ENCODE measurements around the gene UNKL. TPM values are rescaled to one million over a fixed set of nuclear protein-coding genes. Genes with fewer than 3 reads are reported as not detected.

UNKL gene
- total RNA-seq, 2 donors from 2014 or later, result 63.0 to 64.8 TPM

DNA sequence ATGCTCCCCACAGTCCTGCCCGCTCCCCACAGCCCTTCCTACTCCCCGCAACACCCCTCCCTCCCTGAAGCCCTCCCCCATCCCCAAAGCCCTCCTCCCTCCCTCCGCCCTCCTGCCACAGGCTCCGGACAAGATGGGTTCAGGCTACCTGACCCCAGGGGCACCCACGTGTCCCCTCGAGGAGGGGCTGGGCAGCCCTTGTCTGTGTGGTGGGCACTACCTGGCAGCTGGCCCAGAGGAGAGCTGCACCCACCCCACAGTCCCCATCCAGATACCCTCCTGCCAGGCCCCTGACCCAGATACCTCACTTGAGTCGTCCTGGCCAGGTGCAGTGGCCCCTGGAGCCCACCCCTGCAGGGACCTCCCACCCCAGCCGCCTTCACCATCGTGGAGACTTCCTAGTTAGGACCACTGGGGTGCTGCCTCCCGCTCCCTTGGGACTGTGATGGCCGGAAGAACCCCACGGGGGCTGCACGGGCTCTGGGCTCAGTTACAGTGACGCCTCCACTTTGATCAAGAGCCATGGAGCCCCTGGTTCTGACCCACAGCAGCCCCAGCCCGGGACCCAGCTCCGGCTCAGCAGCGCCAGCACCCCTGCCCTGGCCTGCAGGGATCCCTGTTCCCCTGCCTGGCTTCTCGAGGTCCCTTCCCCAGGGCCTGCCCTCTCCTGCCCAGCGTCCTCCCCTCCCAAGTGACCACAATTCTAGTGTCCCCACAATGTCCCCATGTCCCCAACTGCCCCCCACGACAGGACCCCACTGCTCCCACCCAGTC lies 17.2 kb upstream of the UNKL start:
- no peaks in the 10 kb centered on the region for H3K36me3 Mint-ChIP-seq (ENCODE audit: low read depth)
- H3K27ac Mint-ChIP-seq, result no peak overlapping the region
- peak overlapping the region; percentile 58 for H3K4me3 Mint-ChIP-seq
- ATAC-seq (no peak), DNase-seq (no peak)
- no peaks in the 10 kb centered on the region for H3K27me3 Mint-ChIP-seq
- H3K9me3 ChIP-seq (ENCODE audit: control insufficient read depth, low read length, poor library complexity, severe bottlenecking), result no peaks in the 10 kb centered on the region
- H3K4me1 Mint-ChIP-seq, result no peaks in the 10 kb centered on the region

DNA sequence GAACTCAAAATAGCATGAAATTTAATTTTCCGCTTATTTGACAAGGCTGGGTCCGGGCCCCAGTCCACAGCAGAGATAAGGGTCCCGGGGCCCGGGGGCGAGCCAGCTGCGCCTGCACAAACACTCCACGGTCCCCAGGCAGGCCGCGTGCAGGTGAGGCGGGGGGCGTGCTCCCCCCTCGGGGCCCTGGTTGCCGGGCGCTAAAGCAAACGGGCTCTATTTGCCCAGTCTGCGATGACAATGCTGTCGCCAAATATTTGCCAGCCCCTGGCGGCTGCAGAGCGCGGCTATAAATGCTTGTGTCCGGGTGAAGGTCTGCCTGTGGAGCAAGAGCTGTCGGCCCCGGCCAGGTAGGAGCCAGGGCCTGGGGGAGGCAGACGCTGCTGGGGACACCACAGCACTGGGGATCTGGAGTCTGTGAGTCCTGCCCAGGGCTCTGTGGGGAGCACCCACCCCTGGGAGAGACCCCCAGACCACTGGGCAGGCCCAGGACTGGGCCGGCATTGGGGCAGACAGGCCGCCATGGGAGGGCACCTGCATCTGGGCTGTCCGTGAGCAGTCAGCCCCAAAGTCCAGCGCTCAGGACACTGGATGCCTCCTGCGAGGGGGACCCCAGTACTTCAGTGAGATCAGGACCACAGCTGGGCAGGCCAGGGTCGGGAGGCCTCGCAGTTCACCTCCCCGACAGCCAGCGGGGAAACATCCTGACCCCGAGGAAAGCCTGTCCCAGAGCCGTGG lies 16.4 kb upstream of the UNKL start, which contains the start of gene PERCC1:
PERCC1 (plus strand) TSS at position 320 of the 738 bp plus-strand sequence. CDS start 1,516 bp downstream, outside the sequence.
- no peaks in the 10 kb centered on the region for H3K36me3 Mint-ChIP-seq (ENCODE audit: low read depth)
- H3K27me3 Mint-ChIP-seq, result no peaks in the 10 kb centered on the region
- H3K27ac Mint-ChIP-seq, result no peak within 1 kb of the TSS
- no peaks in the 10 kb centered on the region for H3K9me3 ChIP-seq (ENCODE audit: control insufficient read depth, low read length, poor library complexity, severe bottlenecking)
- ATAC-seq, result no peak
- no peak for DNase-seq
- H3K4me1 Mint-ChIP-seq, result no peaks in the 10 kb centered on the region
- H3K4me3 Mint-ChIP-seq, result peak within 1 kb of the TSS; percentile 58

DNA sequence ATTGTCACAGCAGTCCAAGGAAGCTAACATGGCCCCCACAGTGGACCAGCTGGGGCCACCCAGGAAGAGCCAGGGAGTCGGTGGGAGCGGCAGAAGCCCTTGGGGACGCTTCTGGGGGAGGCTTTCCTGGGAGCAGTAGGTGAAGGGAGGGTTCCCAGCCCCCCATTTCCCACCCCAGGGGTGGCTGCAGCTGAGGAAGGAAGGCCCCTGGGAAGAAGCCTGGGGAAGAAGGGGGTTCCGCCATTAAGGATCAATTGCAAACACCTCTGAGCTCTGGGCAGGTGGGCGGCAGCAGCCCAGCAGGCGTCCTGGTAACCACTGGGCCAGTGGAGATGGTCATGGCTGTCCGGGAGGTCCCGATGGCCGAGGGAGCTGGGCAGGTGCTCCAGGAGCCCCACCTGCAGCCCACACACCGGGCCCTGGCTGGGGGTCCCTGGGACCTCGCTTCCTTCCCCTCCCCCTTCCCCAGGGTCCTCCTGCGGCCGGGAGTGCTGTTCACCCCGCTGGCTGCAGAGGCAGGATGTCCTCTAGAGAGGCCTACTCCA lies 15.8 kb upstream of the UNKL start:
- H3K36me3 Mint-ChIP-seq (ENCODE audit: low read depth), result no peaks in the 10 kb centered on the region
- H3K27ac Mint-ChIP-seq, result no peak overlapping the region
- ATAC-seq (no peak), DNase-seq (no peak)
- H3K4me3 Mint-ChIP-seq, result no peak overlapping the region
- H3K9me3 ChIP-seq (ENCODE audit: control insufficient read depth, low read length, poor library complexity, severe bottlenecking), result no peaks in the 10 kb centered on the region
- no peaks in the 10 kb centered on the region for H3K27me3 Mint-ChIP-seq
- H3K4me1 Mint-ChIP-seq, result no peaks in the 10 kb centered on the region

DNA sequence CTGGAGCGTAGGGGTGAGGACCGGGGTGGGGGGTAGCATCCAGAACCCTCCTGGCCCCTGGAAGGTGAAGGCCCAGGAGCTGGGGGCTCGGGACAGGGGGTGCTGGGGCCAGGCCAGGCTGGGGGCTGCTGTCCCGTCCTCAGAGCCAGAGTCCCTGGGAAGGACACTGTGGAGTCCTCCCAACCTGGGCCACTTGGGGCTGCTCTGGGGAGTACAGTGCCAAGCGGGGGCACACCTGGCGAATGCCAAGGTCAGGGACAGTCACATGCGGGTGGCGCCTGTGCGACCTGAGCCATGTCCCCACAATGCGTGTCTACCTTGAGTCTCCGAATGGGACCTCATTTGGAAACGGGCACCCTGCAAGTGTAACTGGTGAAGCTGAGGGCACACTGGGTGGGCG lies 15.1 kb upstream of the UNKL start:
- no peaks in the 10 kb centered on the region for H3K9me3 ChIP-seq (ENCODE audit: control insufficient read depth, low read length, poor library complexity, severe bottlenecking)
- ATAC-seq, result no peak
- Mint-ChIP-seq H3K27ac (no peak overlapping the region), H3K36me3 (ENCODE audit: low read depth) (no peaks in the 10 kb centered on the region), H3K4me3 (no peak overlapping the region), H3K27me3 (no peaks in the 10 kb centered on the region), H3K4me1 (no peaks in the 10 kb centered on the region)
- DNase-seq, result no peak

DNA sequence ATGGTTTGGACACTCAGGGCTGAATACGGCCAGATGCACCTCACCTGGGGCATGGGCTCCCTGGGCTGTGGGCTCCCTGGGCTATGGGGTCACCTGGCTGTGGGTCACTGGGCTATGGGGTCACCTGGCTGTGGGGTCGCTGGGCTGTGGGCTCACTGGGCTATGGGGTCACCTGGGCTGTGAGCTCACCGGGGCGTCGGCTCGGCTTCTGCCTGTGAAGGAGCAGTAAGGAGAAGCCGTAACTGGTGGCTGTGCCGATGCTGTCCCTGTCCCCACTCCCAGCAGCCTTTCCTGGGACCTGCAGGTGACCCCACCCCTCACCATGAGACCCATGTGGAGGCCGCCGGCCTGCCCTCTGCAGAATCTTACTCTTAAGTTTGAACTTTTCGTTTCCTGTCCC lies 14.5 kb upstream of the UNKL start:
- Mint-ChIP-seq H3K27me3 (no peaks in the 10 kb centered on the region), H3K4me1 (no peaks in the 10 kb centered on the region), H3K36me3 (ENCODE audit: low read depth) (no peaks in the 10 kb centered on the region), H3K4me3 (no peak overlapping the region), H3K27ac (no peak overlapping the region)
- DNase-seq (no peak), ATAC-seq (no peak)
- H3K9me3 ChIP-seq (ENCODE audit: control insufficient read depth, low read length, poor library complexity, severe bottlenecking), result no peaks in the 10 kb centered on the region

DNA sequence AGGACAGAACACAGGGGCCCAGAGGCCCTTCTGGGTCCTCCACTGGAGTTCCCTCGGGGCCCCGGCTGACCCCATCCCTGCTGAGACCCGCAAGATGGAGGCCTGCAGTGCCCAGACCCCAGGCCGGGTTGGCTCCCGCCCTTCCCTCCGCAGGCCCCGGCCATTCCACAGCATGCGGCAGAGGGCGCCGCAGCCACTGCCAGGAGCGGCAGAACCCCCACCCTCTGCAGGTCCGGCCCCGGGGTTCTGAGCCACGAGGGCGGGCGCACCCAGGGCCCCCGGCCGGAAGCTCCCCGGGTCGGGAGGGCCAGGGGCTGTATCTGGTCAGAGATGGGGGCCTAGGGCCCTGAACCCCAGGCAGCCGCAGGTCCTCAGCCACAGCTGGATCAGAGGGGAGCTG lies 14.0 kb upstream of the UNKL start:
- Mint-ChIP-seq H3K27me3 (no peaks in the 10 kb centered on the region), H3K36me3 (ENCODE audit: low read depth) (no peaks in the 10 kb centered on the region), H3K4me3 (no peak overlapping the region), H3K4me1 (no peaks in the 10 kb centered on the region), H3K27ac (no peak overlapping the region)
- ATAC-seq (peak; percentile 74), DNase-seq (no peak)
- no peaks in the 10 kb centered on the region for H3K9me3 ChIP-seq (ENCODE audit: control insufficient read depth, low read length, poor library complexity, severe bottlenecking)

DNA sequence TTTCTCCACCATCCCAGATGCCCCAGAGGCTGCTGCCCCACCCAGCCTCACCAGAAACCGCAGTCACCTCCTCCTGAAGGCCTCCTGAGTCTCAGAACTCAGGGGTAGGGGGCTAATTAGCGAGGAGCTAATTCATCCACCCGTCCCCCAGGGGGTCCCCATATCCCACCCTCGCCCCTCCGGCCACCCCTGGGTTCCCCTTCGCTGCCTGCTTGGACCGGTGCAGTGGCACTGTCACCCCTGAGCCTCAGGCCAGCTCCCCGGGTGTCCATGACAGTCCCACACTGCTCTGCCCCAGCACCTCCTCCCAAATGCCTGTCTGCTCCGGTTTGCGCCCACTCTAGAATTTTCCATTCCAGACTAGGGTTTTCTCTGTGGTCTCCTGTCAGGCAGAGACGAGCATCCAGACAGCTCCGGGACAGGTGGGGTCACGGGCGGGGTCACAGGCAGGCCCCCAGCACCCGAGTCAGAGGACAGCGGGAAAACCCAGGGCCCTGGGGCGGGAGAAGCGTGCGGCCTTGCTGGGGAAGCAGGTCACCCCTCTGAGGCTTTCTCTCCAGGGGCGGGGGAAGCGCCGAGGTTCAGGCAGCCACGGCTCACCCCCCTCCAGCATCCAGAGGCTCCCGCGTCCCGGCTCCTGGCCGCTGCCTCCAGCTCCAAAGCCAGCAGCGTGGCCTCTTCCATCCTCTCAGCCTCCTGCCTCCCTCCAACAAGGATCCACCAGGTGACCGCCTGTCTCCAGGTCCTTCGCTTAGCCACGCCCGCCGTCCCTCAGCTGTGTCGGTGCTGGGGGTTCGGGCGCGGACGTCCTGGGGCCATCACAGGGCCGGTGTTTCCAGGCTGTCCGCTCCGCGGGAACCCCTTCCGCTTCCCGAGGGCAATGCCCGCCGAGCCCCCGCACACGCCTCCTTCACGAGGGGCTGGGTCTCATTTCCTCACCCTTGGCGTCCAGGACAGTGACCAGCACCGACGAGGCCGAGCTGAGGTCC lies 13.3 kb upstream of the UNKL start:
- no peak for DNase-seq
- ATAC-seq, result no peak
- no peak overlapping the region for H3K4me3 Mint-ChIP-seq
- H3K9me3 ChIP-seq (ENCODE audit: control insufficient read depth, low read length, poor library complexity, severe bottlenecking), result no peaks in the 10 kb centered on the region
- H3K4me1 Mint-ChIP-seq, result no peaks in the 10 kb centered on the region
- no peak overlapping the region for H3K27ac Mint-ChIP-seq
- H3K36me3 Mint-ChIP-seq (ENCODE audit: low read depth), result no peaks in the 10 kb centered on the region
- no peaks in the 10 kb centered on the region for H3K27me3 Mint-ChIP-seq

DNA sequence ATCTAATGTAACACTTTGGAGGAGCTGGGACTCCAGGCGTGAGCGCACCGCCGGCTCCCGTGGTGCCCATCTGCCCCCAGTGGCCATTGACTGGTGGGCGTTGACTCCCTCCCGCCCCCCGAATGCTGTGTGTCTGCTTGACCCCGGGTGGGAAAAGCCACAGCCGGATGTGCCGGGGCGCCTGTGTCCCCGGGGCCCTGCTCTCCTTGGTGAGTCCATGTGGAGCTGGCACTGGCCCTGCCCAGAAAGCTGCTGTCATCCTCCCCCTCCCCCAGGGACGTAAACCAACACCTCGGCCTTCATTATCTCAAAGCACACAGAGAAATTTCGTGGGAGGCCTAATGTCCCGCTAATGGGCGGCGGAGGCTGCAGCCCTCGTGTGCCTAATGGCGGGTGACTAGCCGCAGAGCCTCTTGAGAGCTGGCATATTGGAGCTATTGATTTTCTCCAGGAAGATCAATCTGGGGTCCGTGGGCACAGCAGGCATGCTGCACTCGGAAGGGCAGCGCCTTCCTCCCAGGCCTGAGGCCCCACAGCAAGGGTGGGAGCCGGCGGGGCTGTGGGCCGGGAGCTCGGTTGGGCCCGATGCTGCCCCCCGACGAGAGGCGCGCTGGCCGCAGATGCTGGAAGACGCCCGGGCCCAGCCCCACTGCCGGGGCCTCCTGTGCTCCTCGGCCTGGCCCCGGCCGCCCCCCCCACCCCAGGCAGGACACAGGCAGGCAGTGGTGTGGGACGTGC lies 12.4 kb upstream of the UNKL start:
- Mint-ChIP-seq H3K4me1 (no peaks in the 10 kb centered on the region), H3K4me3 (no peak overlapping the region), H3K27ac (no peak overlapping the region), H3K36me3 (ENCODE audit: low read depth) (no peaks in the 10 kb centered on the region), H3K27me3 (no peaks in the 10 kb centered on the region)
- DNase-seq, result no peak
- H3K9me3 ChIP-seq (ENCODE audit: control insufficient read depth, low read length, poor library complexity, severe bottlenecking), result no peaks in the 10 kb centered on the region
- ATAC-seq, result no peak

DNA sequence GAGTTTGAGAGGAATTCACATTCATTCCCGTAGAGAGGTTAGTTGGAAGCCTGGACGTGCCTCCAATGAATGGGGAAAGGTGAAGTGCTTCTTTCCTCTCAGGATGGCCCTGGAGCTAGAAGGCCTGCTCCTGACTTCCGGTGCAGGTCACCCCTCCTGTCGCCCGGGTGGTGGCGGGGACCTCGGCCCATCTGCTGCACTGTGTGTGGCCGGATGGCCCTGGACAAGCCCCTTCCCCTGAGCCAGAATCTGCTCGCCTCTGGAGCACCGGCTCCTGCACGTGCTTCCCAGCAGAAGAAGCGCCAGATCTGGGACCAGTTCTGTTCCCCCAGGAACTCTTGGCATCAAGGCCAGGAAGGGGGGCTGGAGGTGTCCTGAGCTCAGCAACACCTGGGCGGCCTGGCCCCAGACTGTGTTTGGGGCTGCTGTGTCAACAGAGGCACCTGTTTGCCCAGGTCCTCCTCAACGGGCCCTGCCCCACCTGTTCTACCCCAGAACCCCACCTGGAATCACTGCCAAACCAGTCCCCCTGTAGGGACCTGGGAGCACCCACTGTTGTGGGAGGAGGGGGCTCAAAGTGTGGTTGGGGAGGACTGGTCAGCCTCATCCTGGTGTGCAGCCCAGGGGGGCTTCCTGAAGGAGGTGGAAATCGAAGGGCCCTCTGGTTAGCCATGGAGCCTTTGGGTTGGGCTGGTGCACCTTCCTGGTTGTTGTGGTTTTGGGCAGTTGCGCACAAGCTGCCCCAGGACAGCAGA lies 11.3 kb upstream of the UNKL start:
- no peaks in the 10 kb centered on the region for H3K36me3 Mint-ChIP-seq (ENCODE audit: low read depth)
- H3K4me3 Mint-ChIP-seq, result no peak overlapping the region
- H3K4me1 Mint-ChIP-seq, result peaks cover 2% of the 10 kb centered on the region
- no peak overlapping the region for H3K27ac Mint-ChIP-seq
- DNase-seq, result no peak
- no peaks in the 10 kb centered on the region for H3K9me3 ChIP-seq (ENCODE audit: control insufficient read depth, low read length, poor library complexity, severe bottlenecking)
- no peaks in the 10 kb centered on the region for H3K27me3 Mint-ChIP-seq
- no peak for ATAC-seq

DNA sequence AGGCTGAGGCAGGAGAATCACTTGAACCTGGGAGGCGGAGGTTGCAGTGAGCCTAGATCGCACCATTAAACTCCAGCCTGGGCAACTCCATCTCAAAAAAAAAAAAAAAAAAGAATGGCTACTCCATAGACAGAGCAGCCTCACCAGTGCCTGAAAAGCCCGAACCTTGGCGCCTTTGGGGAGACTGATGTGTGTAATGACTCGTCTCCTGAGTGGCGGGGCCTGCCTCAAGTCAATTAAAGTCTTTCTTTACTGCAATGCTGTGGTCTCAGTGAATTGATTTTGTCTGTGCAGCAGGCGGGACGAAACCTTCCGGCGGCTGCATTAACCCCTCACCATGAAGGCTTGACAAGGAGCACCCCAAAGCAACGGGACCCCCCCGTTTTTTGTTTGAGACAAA lies 9.5 kb upstream of the UNKL start:
- no peaks in the 10 kb centered on the region for H3K36me3 Mint-ChIP-seq (ENCODE audit: low read depth)
- H3K4me3 Mint-ChIP-seq, result no peak overlapping the region
- ATAC-seq (no peak), DNase-seq (no peak)
- peaks cover 5% of the 10 kb centered on the region for H3K4me1 Mint-ChIP-seq
- no peaks in the 10 kb centered on the region for H3K9me3 ChIP-seq (ENCODE audit: control insufficient read depth, low read length, poor library complexity, severe bottlenecking)
- no peaks in the 10 kb centered on the region for H3K27me3 Mint-ChIP-seq
- H3K27ac Mint-ChIP-seq, result no peak overlapping the region

DNA sequence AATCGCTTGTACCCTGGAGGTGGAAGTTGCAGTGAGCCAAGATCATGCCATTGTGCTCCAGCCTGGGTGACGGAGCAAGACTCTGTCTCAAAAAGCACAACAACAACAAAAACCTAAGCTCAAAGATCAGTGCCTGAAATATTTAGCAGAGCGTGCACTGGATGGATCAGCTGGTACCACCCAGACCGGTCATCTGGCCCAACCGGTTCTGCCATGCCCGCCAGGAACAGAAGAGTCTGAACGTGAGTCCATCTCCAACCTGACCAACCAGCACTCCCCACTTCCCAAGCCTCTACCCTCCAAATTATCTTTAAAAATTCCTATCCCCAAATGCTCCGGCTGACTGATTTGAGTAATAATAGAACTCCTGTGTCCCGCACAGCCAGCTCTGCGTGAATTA lies 7.6 kb upstream of the UNKL start:
- Mint-ChIP-seq H3K36me3 (ENCODE audit: low read depth) (no peaks in the 10 kb centered on the region), H3K4me1 (peaks cover 5% of the 10 kb centered on the region), H3K4me3 (no peak overlapping the region), H3K27me3 (no peaks in the 10 kb centered on the region), H3K27ac (peak overlapping the region; percentile 92)
- no peak for DNase-seq
- no peaks in the 10 kb centered on the region for H3K9me3 ChIP-seq (ENCODE audit: control insufficient read depth, low read length, poor library complexity, severe bottlenecking)
- no peak for ATAC-seq

DNA sequence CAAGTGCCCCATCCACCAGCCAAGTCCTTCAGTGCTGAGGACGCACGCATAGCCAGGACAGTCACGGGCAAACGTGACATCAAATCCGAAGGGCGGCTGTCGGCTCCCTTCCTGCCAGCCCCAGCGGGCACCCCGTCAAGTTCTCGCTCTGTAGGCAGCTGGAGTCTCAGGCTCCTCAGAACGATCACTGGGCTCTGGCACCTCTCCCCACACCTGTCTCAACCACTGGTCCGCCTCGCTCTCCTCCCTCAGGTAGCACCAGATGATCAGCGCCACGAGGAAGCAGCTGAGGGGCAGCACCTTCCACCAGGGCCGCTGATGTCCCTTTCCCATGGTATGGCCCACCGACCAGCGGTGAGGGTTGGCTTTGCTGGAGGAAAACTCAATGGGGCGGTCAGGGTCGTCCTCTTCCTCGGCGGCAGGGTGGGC lies 5.6 kb upstream of the UNKL start:
- Mint-ChIP-seq H3K36me3 (ENCODE audit: low read depth) (no peaks in the 10 kb centered on the region), H3K4me1 (peaks cover 5% of the 10 kb centered on the region), H3K27me3 (no peaks in the 10 kb centered on the region), H3K27ac (peak overlapping the region; percentile 92), H3K4me3 (peak overlapping the region; percentile 90)
- DNase-seq, result no peak
- no peak for ATAC-seq
- no peaks in the 10 kb centered on the region for H3K9me3 ChIP-seq (ENCODE audit: control insufficient read depth, low read length, poor library complexity, severe bottlenecking)
